Measurements from ENCODE around the gene SUN5.

GRCh38 chr20:33005132-33005566 lies 916 bp upstream of the SUN5 start:
- TF ChIP-seq EZH2 (IDR thresholded peaks at IDR 0.05) (no peak), POLR2AphosphoS5 (IDR thresholded peaks at IDR 0.05; ENCODE audit: borderline replicate concordance, low read depth, low read length) (no peak), FOXP2 (optimal IDR thresholded peaks at IDR 0.05; ENCODE audit: control extremely low read depth, extremely low read length, insufficient read depth) (no peak)

Measured in SK-N-MC (cell line).